GM19395 (cell line): ENCODE measurements around the gene VCPKMT.

Experiments
- ATAC-seq: cut with Tn5 transposase; IDR thresholded peaks from one replicate; pipeline ENCODE4 v1.9.1; 2021; ENCODE audit warnings: mild to moderate bottlenecking, moderate library complexity; ENCODE audit not compliant: unreplicated experiment

The VCPKMT gene

DNA sequence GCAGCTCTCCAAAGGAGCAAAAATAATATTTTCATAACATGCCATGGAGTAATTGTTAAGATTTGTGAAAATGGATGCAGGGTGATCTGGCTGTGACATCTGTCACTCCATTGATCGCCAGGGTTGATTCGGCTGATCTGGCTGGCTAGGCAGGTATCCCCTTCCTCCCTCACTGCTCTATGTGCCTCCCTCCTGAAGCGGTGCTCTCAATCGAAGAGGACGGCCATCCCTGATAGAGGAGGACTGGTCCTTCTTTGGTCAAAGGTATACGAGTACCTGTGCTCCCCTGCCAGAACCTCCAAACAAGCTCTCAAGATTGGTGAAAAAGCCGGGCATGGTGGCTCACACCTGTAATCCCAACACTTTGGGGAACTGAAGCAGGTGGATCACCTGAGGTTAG is 47.9 kb downstream of the VCPKMT start:
- no peak for ATAC-seq

DNA sequence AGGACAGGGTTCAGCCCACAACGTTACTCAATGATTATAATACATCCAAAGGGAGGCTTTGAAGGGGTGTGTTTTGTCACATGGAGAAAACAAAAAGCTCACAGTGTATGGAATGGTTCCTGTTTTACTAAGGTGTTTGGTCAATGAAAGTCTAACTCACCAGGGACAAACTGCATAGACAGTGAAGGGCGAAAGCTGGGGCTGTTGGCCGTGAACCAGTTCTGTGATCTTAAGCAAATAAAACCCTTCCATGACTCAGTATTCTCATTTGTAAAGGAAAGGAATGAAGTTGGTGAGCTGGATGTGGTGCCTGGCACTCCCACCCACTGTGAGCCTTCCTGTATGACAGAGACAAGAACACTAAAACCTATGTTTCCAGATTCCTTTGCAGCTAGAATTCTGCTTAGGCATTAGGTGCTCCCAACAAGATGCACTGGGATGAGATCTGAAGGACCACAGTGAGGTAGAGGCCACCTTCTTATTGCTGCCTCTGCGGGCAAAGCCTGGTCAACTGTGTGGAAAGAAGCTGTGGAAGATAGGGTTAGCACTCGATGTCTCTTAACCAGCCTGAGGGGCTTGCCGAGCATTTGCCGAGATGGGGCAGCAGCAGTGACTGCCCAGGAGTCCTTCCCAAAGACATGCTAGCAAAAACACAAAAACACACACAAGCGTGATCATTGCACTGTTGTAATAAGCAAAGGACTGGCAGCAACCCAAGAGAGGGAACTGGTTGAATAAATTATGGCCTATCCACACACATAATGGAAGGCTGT is 48.5 kb downstream of the VCPKMT start:
- no peak for ATAC-seq

DNA sequence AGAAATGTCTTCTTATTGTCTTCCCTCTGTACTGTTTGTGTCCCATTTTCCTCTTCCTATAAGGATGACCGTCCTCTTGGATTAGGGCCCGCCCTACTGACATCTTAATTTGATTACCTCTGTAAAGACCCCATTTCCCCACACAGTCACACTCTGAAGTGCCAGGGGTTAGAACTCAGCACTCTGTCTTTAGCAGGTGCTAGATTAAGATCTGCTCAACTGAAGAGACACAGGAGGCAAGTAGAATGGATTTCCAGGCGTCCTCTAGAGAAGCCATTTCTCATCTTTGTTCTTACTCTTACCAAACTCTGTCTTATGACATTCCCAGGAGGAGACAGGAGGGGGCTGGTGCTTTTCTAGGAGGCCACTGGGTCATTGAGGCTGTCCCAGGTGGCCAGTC is 50.8 kb downstream of the VCPKMT start:
- no peak for ATAC-seq

DNA sequence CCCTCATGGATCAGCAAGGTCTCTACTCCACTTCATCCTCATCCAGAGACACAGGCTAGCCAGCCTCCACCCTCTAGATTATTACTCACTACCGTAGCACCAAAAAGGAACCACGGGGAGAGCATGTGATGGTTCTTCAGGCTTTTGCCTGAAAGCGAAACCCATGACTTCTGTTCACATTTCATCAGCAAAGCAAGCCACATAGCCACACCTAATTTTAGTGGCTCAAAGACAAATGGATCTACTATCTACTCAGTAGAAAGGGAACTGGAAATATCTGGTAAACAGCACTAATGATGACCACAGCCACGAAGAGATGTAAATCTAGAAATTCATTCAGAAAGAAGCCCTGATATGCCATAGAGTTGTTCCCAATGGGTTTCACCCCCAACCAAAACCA is 51.4 kb downstream of the VCPKMT start:
- peak; percentile 75 for ATAC-seq

DNA sequence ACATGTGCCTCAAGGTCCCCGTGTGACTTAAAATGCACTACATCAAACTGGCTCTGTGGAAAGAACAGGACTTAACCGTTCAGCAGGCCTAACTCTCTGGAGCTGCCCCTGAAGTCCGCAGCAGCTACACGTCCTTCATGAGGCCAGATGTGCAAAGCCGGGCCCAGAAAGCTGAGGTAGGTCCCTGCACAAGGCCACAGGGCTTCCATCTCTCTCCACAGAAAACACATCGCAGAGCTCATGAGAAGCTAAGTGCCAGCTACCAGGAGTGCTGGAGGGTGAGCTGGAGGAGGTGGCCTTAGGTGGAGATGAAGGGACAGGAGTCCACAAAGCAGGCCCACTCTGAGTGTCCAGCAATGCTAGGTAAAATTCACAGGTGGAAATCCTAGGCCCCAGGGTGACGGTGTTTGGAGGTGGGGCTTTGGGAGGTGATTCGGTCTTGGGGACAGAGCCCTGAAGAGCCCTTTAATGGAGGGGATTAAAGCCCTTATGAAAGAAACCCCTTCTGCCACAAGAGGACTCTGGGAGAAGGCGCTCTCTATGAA is 52.4 kb downstream of the VCPKMT start:
- no peak for ATAC-seq

DNA sequence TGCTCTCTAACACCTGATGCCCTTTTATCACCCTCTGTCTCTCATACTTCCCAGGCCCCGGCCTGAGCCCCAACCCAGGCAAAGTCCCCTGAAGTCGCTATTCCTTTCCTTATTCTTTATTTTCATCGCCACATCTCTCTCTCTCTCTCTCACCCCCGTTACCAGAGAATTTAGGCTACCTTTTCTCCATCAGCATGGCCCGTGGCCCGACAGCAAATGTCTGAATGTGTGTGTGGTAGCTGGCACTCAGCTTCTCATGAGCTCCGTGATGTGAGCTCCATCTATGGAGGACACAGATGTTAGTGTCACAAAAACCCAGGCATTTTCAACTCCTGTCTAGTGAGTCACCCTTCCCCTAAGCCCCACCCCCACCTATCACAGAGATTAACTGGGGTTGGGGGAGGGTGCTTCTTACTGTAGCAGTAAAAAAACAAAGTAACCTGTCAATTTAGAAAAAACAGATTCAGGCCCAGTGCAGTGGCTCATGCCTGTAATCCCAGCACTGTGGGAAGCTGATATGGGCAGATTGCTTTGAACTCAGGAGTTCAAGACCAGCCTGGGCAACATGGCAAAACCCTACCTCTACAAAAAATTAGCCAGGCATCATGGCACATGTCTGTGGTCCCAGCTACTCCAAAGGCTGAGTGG is 53.8 kb downstream of the VCPKMT start:
- ATAC-seq: no peak

DNA sequence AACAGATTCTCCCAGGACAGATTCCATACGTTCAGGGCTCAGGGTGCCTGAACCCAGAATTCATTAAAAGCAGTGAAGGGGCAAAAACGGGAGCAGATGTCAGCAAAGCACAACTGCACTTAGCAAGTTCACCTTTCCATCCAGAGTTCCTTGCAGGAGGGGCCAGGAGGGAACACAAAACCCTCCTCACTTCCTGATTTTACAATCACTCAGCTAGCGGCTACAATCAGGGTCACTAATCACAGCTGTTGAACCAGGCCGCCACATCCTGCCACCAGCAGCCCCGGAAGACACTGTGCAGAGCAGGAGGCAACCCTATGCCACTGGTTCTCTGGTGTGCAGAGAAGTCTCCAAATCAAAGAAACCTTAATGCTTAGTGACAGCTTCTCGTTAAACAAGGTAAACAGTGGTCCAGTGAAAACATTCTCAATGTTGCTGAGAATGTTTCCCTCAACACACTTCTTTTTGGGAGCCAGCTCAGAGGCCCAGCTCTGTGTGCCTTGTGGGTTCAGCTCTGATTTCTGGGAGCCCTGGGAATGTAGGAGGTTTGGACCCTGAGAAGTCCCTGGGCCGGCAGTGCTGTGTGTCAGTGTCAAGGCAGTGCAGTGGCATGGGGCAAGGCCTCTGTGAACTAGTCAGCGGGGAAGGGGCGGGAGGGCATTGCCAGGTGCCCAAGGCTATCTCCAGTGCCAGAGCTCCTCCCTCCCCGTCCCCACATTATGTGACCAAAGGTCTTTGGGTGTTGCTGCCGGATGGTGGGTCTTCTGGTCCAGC is 54.5 kb downstream of the VCPKMT start:
- ATAC-seq: peak; percentile 71

DNA sequence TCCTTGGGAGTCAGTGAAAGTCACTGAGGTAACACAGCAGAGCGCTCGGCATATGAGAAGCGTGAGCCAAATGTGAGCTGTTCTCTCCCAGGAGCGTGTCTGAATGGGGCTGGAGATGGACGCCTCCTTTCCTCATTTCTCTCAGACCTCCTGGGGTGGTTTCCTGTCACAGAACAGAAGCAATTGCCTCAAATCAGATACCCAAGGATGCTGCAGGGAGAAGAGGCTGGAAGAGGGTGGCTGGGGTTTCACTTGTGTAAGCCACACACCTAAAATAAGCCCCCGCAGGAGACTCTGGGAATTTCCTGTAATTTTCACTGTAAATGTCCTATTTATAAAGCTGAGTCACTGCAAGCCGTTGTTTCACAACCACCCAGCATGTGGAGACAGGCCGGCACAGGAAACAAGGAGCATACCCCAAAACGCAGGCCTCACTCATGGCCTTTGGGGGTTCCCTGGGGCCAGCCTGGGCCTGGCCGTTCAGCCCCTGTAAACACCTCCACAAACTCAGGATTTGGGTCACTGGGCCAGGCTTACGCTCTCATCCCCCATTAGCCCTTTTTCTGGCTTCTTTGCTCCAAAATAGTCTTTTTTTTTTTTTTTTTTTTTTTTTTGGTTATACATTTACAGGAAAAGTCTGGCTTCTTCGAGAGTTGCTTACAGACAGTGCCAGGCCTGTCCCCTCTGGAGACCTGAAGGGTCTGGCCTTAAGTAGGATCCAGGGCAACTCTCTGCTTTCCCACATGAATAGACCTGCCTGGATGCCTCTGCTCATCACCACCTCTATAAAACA is 55.3 kb downstream of the VCPKMT start:
- ATAC-seq: peak; percentile 17

DNA sequence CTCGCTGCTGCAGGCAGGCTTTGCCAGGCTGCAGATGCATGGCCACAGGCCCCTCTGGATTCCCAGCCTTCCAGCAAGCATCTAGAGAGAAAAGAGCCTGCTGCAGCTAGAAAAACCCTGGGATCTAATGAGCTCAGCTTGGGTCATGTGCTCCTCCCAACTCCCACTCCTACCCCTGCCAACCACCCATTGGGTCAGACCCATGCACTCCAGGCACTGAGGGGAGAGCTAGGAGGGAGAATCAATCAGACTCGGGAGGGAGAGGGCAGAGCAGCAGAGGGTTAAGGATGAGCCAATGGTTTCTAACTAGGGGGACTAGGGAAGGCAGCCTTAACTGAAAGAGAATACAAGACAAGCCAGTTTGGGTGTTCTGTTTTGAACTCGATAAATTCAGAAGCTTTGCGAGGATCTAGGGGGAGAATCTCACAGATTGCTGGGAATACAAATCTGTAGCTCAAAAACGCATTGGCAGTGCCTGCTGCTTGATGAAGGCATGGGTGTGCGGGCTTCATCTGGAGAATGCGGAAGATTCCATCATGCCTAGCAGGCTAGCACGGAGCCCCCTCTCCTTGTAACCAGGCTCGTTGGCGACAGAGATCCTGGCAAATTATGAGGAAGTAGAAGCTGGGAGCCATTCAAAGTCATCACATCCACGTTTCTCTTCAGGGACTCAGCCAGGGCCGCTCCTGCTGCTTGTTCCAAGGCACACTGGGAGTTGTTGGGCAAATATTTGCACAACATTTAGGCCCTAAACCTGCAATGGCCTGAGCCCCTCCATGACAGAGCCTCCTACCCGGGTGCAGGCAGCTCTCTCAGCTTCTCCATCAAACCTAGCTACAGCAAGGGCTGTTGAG is 56.4 kb downstream of the VCPKMT start:
- no peak for ATAC-seq
